Liver (tissue), 9 donors: Measurements from ENCODE around the gene GPX5. TPM values are rescaled to one million over a fixed set of nuclear protein-coding genes. Genes with fewer than 3 reads are reported as not detected.

Source experiments
- DNase-seq: peaks from one replicate; pipeline ENCODE4 v3.0.0-alpha.2; 2017; ENCODE audit warnings: low spot score
- H3K27ac ChIP-seq, 2 donors: one replicate each; pipeline ENCODE4 v1.7.0; 2013; ENCODE audit warnings: inconsistent platforms in 2 of 2, low read length in 2 of 2, control low read depth in 1 of 2, low read depth in 1 of 2, mild to moderate bottlenecking in 1 of 2
- H3K27me3 ChIP-seq, 4 donors: one replicate each; pipeline versions ENCODE4 v1.6.1 to v1.7.0; 2013; ENCODE audit warnings: low read length in 3 of 4, inconsistent platforms in 1 of 4, mild to moderate bottlenecking in 1 of 4, moderate library complexity in 1 of 4; ENCODE audit not compliant: control insufficient read depth in 4 of 4, insufficient read depth in 4 of 4
- H3K36me3 ChIP-seq, 4 donors: one replicate each; pipeline versions ENCODE4 v1.6.1 to v1.7.0; 2013; ENCODE audit warnings: low read length in 3 of 4, mild to moderate bottlenecking in 3 of 4, low read depth in 1 of 4, moderate library complexity in 1 of 4; ENCODE audit not compliant: control insufficient read depth in 4 of 4, insufficient read depth in 3 of 4
- H3K4me1 ChIP-seq, 4 donors: one replicate each; pipeline versions ENCODE4 v1.6.1 to v1.7.0; 2013; ENCODE audit warnings: low read length in 3 of 4, mild to moderate bottlenecking in 3 of 4, moderate library complexity in 1 of 4; ENCODE audit not compliant: control insufficient read depth in 4 of 4, insufficient read depth in 4 of 4
- H3K4me3 ChIP-seq, 3 donors: one replicate each; pipeline versions ENCODE4 v1.6.1 to v1.7.0; 2013; ENCODE audit warnings: low read length in 3 of 3, control low read depth in 1 of 3, low read depth in 1 of 3, mild to moderate bottlenecking in 1 of 3
- H3K9ac ChIP-seq, 2 donors: one replicate each; pipeline ENCODE4 v1.7.0; 2013; ENCODE audit warnings: low read length in 2 of 2, mild to moderate bottlenecking in 2 of 2, moderate library complexity in 2 of 2, control low read depth in 1 of 2, low read depth in 1 of 2
- H3K9me3 ChIP-seq, 4 donors: one replicate each; pipeline versions ENCODE4 v1.6.1 to v1.7.0; 2013; ENCODE audit warnings: low read length in 3 of 4; ENCODE audit not compliant: control insufficient read depth in 4 of 4
- EGR1 ChIP-seq, 2 donors: IDR thresholded peaks; 2 replicates each; pipeline ENCODE4 v1.6.1; 2016 to 2018; ENCODE audit warnings: antibody characterized with exemption in 2 of 2, low read depth in 2 of 2
- FOXA1 ChIP-seq: IDR thresholded peaks from 2 replicates; pipeline ENCODE4 v1.6.1; 2016; ENCODE audit warnings: antibody characterized with exemption
- FOXA2 ChIP-seq: IDR thresholded peaks from 2 replicates; pipeline ENCODE4 v1.6.1; 2016; ENCODE audit warnings: antibody characterized with exemption
- GABPA ChIP-seq, 2 donors: IDR thresholded peaks in 1 of 2; conservative IDR thresholded peaks in 1 of 2; 2 replicates each; pipeline ENCODE4 v1.6.1; 2016; ENCODE audit warnings: antibody characterized with exemption in 2 of 2, mild to moderate bottlenecking in 1 of 2, moderate library complexity in 1 of 2
- HNF4G ChIP-seq: IDR thresholded peaks from 2 replicates; pipeline ENCODE4 v1.6.1; 2016; ENCODE audit warnings: antibody characterized with exemption
- JUND ChIP-seq, 2 donors: IDR thresholded peaks; 2 replicates each; pipeline ENCODE4 v1.6.1; 2016; ENCODE audit warnings: antibody characterized with exemption in 2 of 2
- NR2F2 ChIP-seq: IDR thresholded peaks from 2 replicates; pipeline ENCODE4 v1.6.1; 2016; ENCODE audit warnings: antibody characterized with exemption
- RAD21 ChIP-seq, 2 donors: IDR thresholded peaks; 2 replicates each; pipeline ENCODE4 v1.6.1; 2016; ENCODE audit warnings: antibody characterized with exemption in 2 of 2, mild to moderate bottlenecking in 2 of 2
- RXRA ChIP-seq, 2 donors: IDR thresholded peaks; 2 replicates each; pipeline ENCODE4 v1.6.1; 2017 to 2018; ENCODE audit warnings: antibody characterized with exemption in 2 of 2, mild to moderate bottlenecking in 1 of 2
- TAF1 ChIP-seq: conservative IDR thresholded peaks from 2 replicates; pipeline ENCODE4 v1.6.1; 2016; ENCODE audit warnings: antibody characterized with exemption, mild to moderate bottlenecking
- YY1 ChIP-seq: IDR thresholded peaks from 2 replicates; pipeline ENCODE4 v1.6.1; 2016; ENCODE audit warnings: antibody characterized with exemption, mild to moderate bottlenecking
- WGBS: extraction: QIAGEN DNeasy Blood & Tissue Kit; methylation state at CpG from one replicate; pipeline ENCODE4 v1.1.7; 2013; 5-methylcytosine and 5-hydroxymethylcytosine counted together
- polyA plus RNA-seq, 2 donors: library from polyadenylated mRNA; stranded (reverse) in 1 of 2; unstranded in 1 of 2; fragments of 200-250 nt in 1 of 2; fragments of >200 nt in 1 of 2; fragmentation: Nextera tagmentation in 1 of 2; extraction: Ambion mirVana in 1 of 2; gene quantifications; one replicate each; pipeline versions ENCODE4 v1.2.1 to v1.2.3, GENCODE V29; 2013 to 2015
- total RNA-seq, 2 donors: library from RNA; depleted of rRNA; stranded (reverse); fragments of >200 nt; gene quantifications; one replicate each; pipeline ENCODE4 v1.2.3, GENCODE V29; 2014
- TF ChIP-seq, protein P1 (sequence below): IDR thresholded peaks from 2 replicates; pipeline ENCODE4 v1.6.1; 2016; ENCODE audit warnings: antibody characterized with exemption
- TF ChIP-seq, protein P2 (sequence below): IDR thresholded peaks from 2 replicates; pipeline ENCODE4 v1.6.1; 2016; ENCODE audit warnings: antibody characterized with exemption
- TF ChIP-seq, protein P3 (sequence below): fragments of 150-350 bp; IDR thresholded peaks from 2 replicates; pipeline ENCODE4 v1.5.1; 2017; ENCODE audit warnings: improper control_type of control experiment, low read depth, low read length; ENCODE audit not compliant: missing input control
- donor health status: healthy.
- donor health status: healthy.
- donor health status: healthy.
- donor health status: healthy.
- donor health status: healthy.

Gene GPX5
- total and polyA plus RNA-seq, 4 donors: not detected

- Histone ChIP-seq H3K4me1 (peaks cover 0 to 2% (median 1%) of the 10 kb centered on the region in 4 donors), H3K27ac (no peak overlapping the region), H3K27me3 (no peaks in the 10 kb centered on the region), H3K36me3 (no peaks in the 10 kb centered on the region), H3K9me3 (no peaks in the 10 kb centered on the region), H3K4me3 (no peak overlapping the region), H3K9ac (no peak overlapping the region)
- TF ChIP-seq TAF1 (no peak), HNF4G (no peak), YY1 (no peak), RXRA (IDR thresholded peaks at IDR 0.05) (no peak), JUND (IDR thresholded peaks at IDR 0.05) (no peak), GABPA (IDR thresholded peaks at IDR 0.05 in 1 of 2, conservative IDR thresholded peaks at IDR 0.05 in 1 of 2) (no peak), EGR1 (IDR thresholded peaks at IDR 0.05; ENCODE audit: low read depth in 2 of 2) (no peak), RAD21 (IDR thresholded peaks at IDR 0.05) (no peak), FOXA2 (no peak), NR2F2 (no peak)
- TF ChIP-seq, protein P1, sequence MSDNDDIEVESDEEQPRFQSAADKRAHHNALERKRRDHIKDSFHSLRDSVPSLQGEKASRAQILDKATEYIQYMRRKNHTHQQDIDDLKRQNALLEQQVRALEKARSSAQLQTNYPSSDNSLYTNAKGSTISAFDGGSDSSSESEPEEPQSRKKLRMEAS: no peak
- TF ChIP-seq, protein P2, sequence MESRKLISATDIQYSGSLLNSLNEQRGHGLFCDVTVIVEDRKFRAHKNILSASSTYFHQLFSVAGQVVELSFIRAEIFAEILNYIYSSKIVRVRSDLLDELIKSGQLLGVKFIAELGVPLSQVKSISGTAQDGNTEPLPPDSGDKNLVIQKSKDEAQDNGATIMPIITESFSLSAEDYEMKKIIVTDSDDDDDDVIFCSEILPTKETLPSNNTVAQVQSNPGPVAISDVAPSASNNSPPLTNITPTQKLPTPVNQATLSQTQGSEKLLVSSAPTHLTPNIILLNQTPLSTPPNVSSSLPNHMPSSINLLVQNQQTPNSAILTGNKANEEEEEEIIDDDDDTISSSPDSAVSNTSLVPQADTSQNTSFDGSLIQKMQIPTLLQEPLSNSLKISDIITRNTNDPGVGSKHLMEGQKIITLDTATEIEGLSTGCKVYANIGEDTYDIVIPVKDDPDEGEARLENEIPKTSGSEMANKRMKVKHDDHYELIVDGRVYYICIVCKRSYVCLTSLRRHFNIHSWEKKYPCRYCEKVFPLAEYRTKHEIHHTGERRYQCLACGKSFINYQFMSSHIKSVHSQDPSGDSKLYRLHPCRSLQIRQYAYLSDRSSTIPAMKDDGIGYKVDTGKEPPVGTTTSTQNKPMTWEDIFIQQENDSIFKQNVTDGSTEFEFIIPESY: no peak
- TF ChIP-seq, protein P3, sequence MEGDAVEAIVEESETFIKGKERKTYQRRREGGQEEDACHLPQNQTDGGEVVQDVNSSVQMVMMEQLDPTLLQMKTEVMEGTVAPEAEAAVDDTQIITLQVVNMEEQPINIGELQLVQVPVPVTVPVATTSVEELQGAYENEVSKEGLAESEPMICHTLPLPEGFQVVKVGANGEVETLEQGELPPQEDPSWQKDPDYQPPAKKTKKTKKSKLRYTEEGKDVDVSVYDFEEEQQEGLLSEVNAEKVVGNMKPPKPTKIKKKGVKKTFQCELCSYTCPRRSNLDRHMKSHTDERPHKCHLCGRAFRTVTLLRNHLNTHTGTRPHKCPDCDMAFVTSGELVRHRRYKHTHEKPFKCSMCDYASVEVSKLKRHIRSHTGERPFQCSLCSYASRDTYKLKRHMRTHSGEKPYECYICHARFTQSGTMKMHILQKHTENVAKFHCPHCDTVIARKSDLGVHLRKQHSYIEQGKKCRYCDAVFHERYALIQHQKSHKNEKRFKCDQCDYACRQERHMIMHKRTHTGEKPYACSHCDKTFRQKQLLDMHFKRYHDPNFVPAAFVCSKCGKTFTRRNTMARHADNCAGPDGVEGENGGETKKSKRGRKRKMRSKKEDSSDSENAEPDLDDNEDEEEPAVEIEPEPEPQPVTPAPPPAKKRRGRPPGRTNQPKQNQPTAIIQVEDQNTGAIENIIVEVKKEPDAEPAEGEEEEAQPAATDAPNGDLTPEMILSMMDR: no peak
- no peak for DNase-seq
- WGBS: 98% methylated on average over 4 of the region's 4 CpGs
These were observed 42.9 kb downstream of the GPX5 start for GRCh38 chr6:28568515-28569108.

DNA sequence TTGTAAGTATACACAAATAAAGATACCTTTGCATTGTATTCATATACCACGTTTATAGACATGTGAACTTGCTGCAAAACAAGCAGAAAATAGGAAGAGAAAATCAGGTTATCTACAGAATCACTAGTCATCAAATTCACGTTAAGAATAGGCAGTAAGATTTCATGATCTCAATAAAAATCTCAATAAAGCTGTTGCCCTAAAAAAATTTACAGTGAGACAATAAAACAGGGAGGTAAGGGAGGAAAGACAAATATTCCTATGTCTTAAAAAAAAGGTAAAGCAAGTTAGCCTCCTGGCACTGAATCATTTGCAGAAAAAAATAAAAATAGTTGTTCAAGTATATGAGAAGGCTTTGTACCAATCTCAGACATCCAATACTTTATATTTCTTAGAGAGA is 44.1 kb downstream of the GPX5 start:
- Histone ChIP-seq H3K27me3 (no peaks in the 10 kb centered on the region), H3K4me3 (no peak overlapping the region), H3K9me3 (no peaks in the 10 kb centered on the region), H3K27ac (no peak overlapping the region), H3K4me1 (no peaks in the 10 kb centered on the region), H3K36me3 (no peaks in the 10 kb centered on the region), H3K9ac (no peak overlapping the region)
- no peak for DNase-seq
- TF ChIP-seq, protein P3: no peak
- TF ChIP-seq FOXA1: no peak
- 74% methylated on average over 2 of the region's 2 CpGs for WGBS
